Activated CD8-positive, alpha-beta memory T cell treated with anti-CD3 and anti-CD28 coated beads, Interleukin-2, amount 50 U/mL, for 4 hours (primary cell): ENCODE results near the gene KCNK10.

ENCODE experiments used
- DNase-seq: peaks from one replicate; pipeline ENCODE4 v3.0.0-alpha.2; 2020

Gene KCNK10

DNA sequence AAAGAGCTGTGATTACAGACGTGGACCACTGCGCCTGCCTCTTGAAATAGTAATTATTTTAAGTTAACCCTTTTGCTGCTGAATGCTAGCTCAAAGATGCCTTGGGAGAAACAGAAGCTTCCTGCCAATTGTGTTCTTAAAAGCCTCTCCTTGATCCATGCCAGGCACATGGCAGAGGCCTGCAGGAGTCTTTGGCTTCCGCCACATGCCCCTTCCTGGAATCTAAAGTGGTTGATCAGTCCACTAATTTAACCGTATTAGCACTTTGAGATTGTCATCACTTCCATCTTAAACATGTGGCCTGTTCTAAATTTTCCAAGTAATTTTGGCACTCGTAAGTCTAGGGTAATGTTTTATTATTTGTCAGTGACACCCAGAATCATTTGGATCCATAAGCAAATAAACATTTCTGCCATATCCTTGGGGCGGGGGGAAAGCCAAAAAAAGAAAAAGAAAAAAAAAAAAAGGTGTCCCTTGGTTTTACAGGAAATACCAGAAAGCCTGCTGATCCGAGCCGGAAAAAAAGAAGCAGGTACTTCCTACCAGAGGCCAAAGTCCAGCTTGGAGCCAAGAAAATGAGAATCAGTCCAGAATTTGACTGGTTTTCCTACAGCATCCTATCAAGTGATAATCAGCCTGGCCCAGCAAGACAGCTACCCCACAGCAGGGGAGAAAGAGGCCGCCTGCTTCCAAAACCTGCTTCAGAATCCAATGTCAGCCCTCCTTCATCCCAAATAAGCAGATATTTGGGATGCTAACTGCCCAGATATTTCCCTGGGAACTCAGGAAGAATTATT is 104.8 kb downstream of the KCNK10 start:
- no peak for DNase-seq

GRCh38 chr14:88212691-88213090 is 110.4 kb downstream of the KCNK10 start:
- DNase-seq, result no peak

DNA sequence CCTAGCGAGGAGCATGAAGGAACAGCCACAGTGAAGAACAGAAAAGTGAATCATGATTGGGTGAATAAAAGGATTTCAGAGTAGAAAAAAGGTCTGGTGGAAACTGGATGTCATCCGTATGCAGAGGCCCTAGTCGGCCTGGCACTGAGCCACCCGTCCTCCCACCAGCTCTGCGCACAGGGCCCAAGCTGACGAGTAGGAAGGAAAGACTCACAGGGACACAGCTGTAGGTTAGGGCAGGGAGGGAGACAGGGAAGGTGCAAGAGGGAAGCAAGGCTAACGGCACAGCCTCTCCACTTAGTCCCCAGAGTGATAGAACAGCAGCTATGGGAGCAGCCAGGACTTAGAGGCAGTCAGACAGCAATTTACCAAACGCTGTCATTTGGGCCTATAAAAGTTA is 112.6 kb downstream of the KCNK10 start:
- DNase-seq, result no peak

DNA sequence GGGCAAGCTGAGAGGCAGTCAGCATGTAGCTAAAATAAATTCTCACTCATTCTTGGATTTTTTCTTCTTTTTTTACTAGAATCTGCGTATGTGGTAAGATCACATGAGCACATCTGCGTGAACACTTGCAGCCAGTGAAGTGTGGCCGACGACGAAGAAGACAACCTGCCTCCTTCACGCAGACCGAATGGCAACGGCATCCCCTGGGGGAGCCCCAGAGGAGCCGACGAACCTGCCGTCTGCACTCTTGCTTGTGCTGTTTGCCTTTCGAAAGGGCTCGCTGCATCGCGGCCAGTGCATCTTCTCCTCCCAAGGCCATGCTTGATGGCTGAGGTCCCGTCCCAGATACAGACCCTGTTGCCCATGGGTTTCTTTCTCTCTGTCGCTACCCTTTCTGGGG is 113.8 kb downstream of the KCNK10 start:
- no peak for DNase-seq

- DNase-seq, result no peak
Measured at GRCh38 chr14:88208858-88209257, 114.2 kb downstream of the KCNK10 start.

DNA sequence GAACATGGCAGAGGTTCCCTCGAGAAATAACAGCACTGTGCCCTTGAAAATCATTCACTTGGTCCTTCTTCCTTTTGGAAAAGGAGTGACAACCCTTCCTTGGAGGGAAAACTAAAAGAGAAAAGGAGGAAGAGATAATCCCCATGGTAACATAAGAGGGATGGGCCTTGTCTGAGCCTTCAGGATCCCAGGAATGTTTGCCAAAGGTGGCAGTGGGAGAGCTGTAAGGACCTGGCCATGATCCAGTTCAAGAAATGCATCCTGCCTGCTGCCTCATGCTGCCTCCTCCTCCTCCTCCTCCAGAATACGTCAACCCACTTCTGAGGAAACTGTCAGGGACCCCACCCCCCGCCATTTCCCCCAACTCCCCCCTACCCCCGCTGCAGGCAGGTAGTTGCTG is 118.8 kb downstream of the KCNK10 start:
- no peak for DNase-seq

DNA sequence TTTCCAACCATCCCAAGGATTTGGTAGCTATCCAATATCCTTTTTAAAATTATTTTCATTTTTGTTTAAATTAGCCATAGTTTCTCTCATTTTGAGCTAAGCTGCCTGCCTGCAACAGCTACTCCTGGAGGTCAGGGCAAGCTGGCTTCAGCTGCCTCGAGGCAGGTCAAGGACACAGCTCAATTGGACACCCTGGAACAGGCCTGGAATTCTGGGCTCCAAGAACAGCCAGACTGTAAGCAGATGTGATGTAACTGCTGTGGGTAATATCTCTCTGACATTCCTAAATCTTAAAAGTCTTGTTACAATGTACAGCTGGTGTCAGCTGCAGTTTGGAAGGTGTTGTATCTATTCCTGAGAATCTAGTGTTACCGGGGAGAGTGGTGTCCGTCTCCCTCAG is 119.8 kb downstream of the KCNK10 start:
- no peak for DNase-seq

- no peak for DNase-seq
Measured at GRCh38 chr14:88202286-88202685, 120.8 kb downstream of the KCNK10 start.

DNA sequence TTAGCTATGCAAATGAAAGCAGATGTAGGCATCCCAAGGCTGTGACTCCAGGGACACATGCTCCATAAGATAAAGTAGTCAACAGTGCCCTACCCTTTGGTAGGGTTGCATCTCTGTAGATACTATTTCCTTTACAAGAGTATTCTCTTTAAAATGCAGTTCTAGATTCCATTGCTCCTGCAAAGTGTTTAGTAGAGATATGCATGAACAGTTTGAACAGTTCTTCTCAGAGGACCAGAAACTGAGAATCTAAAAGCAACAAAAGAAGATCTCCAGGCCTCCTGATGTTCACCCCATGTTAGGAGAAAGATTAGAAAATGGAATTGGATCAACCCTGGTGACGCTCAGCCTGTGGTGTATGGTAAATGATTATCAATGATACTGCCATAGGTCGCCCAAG is 121.2 kb downstream of the KCNK10 start:
- DNase-seq, result no peak

DNA sequence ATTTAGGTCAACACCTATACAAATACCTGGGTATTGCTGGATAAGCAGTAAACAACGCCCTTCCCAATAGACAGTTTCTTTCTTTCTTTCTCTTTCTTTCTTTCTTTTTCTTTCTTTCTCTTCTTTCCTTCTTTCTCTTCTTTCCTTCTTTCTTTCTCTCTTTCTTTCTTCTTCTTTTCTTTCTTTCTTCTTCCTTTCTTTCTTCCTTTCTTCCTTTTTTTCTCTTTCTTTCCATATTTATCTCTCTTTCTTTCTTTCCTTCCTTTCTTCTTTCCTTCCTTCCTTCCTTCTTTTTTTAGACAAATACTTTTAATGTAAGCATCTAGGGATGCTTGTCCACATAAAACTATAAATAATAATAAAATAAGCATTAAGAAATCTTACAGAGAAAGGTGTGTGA is 123.2 kb downstream of the KCNK10 start:
- no peak for DNase-seq

- no peak for DNase-seq
Measured at GRCh38 chr14:88198446-88198845, 124.6 kb downstream of the KCNK10 start.

DNA sequence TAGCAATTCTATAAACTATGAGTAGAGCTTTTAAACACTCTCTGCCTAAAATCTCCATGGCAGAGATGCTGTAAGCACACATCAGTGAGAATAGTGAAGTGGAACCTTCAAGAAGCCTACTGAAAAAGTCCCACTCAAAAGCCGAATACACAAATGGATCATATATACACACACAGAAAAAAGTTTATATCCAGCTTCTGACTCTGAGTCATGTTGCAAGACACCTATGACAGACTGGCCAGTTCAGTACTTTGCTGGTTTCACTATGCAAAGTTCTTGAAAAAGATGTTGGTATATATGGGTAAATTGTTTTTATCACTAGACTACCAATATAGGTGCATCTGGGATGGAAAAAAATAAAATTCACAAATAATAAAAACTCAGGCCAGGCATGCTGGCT is 126.1 kb downstream of the KCNK10 start:
- DNase-seq, result no peak

GRCh38 chr14:88196116-88196890 is 126.8 kb downstream of the KCNK10 start:
- no peak for DNase-seq

DNA sequence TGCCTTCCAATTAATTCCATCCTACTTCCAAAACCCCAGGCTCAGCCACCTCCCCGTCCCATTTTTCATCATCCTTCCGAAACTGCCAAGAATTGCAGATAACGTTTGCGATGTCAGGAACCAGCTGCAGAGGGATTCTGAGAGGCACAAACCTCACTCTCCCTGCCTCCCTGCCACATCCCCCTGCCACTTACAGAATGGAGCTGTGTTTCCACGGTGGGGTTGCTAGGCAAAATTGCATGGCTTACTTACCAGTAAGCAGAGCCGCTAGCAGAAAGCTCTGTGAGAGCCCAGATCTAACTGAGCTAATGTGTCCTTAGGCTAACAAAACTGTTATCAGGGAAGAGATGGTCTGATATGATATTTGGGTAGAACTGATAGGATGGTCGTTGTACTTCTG is 127.4 kb downstream of the KCNK10 start:
- DNase-seq, result no peak

- no peak for DNase-seq
Measured at GRCh38 chr14:88194531-88194930, 128.5 kb downstream of the KCNK10 start.

DNA sequence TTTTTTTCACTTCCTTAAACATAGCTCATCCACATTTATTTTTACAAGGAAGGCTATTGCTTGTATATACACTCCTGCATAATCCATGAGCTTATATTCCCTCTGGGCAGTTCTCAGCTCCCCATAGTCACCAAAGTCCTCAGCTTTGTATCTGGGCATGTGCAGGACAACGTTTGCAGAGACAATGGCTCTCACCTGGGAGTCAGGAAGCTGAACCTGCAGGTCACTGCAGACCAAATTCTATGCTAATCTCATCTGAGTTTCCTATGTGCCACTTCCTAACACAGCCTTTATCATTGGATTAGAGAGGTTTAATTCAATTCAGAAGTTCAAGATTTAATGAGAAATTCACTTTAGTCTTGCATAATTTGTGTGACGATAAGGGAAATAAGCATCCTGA is 131.5 kb downstream of the KCNK10 start:
- DNase-seq, result no peak

GRCh38 chr14:88189417-88190191 is 133.5 kb downstream of the KCNK10 start:
- peak; percentile 38 for DNase-seq

DNA sequence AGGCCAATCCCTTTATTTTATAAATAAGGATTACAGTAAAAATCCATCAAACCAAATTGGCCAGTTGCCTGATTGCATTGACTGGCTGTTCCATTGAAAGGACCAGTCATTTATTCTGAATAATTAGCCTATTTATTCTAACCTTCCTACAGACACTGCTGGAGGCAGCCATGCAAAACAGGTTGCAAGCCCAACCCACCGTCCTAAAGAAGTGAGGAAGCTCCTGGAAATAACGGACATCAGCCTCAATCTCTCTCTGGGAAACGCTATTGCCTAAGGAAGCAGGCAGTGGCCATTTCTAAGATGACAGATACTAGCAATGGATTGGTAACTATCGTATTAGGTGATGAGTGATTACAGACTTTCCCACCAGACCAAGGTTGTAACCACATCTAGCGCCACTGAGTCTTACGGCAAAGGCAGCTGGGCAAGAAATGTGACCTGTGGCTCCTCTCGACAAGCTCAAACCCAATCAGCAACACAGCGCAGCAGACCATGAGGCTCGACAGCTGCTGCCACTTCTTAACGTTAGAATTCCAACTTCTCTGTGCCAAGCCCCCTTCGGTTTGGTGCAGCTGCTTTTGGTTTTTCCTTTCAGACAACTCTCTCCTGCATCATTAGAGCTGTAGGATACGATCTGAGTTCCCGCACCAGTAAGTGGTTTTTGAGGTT is 134.2 kb downstream of the KCNK10 start:
- DNase-seq, result no peak

- no peak for DNase-seq
Measured at GRCh38 chr14:88185843-88186242, 137.2 kb downstream of the KCNK10 start.

- DNase-seq, result no peak
Measured at GRCh38 chr14:88184956-88185355, 138.1 kb downstream of the KCNK10 start.

DNA sequence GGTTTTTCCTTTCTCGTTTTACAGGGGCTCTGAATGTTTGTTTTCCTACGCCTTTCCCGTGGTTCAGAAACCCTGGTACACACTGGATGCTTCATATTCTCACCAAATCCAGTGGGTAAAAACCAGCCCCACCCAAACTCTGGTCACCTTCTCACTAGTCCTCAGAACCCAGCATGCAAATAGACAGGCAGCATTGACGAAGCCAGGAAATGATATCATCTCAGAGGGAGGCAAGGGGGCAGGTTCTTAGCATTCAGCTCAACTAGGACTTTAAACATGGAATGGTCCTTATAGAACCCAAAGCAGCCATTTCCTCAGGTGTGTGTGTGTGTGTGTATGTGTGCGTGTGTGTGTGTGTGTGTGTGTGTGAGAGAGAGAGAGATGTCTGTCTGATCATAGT is 142.0 kb downstream of the KCNK10 start:
- no peak for DNase-seq

DNA sequence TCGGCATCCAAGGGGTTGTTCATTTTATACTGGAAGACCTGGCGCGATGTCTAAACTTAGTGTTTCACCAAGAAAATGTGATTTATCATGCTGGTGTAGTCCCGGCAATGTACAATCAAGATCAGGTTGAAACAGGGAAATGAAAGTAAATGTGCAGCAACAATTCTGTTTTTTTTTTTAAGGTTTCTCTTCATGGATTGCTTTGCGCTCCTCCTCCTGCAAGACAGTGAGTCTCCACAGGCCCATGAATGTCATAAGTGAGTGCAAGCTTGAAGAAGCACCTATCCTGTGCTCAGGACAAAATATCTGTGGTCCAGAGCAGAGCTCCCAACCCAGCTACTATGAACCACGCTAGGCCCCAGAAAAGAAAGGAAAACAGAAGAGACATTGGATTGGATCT is 143.4 kb downstream of the KCNK10 start:
- DNase-seq, result no peak

DNA sequence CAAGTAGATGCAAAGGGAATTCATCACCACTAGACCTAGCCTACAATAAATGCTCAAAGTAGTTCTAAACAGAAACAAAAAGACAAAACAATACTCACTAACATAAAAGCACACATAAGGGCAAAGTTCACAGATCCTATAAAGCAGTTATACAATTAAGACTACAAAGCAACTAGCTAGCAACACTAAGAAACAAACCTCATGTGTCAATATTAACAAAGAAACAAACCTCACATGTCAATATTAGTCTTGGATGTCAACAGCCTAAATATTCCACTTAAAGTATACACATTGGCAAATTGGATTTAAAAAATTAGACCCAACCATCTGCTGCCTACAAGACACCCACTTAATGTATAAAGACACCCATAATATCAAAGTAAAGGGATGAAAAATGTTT is 152.7 kb downstream of the KCNK10 start:
- DNase-seq, result no peak
